SIG-M5 treated with dmso at 0.1 percent for 504 hours (cell line): ENCODE results near the gene AAK1.

Experiments
- DNase-seq: peaks from one replicate; lab custom pipeline; 2025; ENCODE audit not compliant: unreplicated experiment; lab: John Stamatoyannopoulos, UW

The AAK1 gene

GRCh38 chr2:69499242-69499641, 144.3 kb downstream of the AAK1 start:
- DNase-seq, result peak; percentile 77

GRCh38 chr2:69495861-69496260, 147.7 kb downstream of the AAK1 start:
- no peak for DNase-seq

GRCh38 chr2:69495008-69495407, 148.5 kb downstream of the AAK1 start:
- no peak for DNase-seq

GRCh38 chr2:69494126-69494525, 149.4 kb downstream of the AAK1 start:
- DNase-seq, result no peak

GRCh38 chr2:69493268-69493667, 150.3 kb downstream of the AAK1 start:
- DNase-seq, result no peak

GRCh38 chr2:69491864-69492263, 151.7 kb downstream of the AAK1 start:
- DNase-seq, result no peak

GRCh38 chr2:69490486-69490885, 153.1 kb downstream of the AAK1 start:
- DNase-seq, result no peak

- no peak for DNase-seq
These were observed 153.7 kb downstream of the AAK1 start for GRCh38 chr2:69489793-69490192.

GRCh38 chr2:69483696-69484095, 159.8 kb downstream of the AAK1 start:
- DNase-seq, result no peak

GRCh38 chr2:69483024-69483423, 160.5 kb downstream of the AAK1 start:
- no peak for DNase-seq

GRCh38 chr2:69482471-69482870, 161.1 kb downstream of the AAK1 start:
- DNase-seq, result no peak

GRCh38 chr2:69481421-69481820, 162.1 kb downstream of the AAK1 start:
- DNase-seq, result no peak

- DNase-seq, result no peak
These were observed 165.9 kb downstream of the AAK1 start for GRCh38 chr2:69477627-69478026.

GRCh38 chr2:69474688-69475087, 168.9 kb downstream of the AAK1 start:
- no peak for DNase-seq

GRCh38 chr2:69471793-69472192, 171.7 kb downstream of the AAK1 start:
- no peak for DNase-seq

GRCh38 chr2:69470911-69471310, 172.6 kb downstream of the AAK1 start:
- no peak for DNase-seq

- DNase-seq, result no peak
These were observed 173.8 kb downstream of the AAK1 start for GRCh38 chr2:69469784-69470183.

GRCh38 chr2:69469375-69469774, 174.2 kb downstream of the AAK1 start:
- no peak for DNase-seq

GRCh38 chr2:69466728-69467127, 176.8 kb downstream of the AAK1 start:
- no peak for DNase-seq

- no peak for DNase-seq
These were observed 177.8 kb downstream of the AAK1 start for GRCh38 chr2:69465513-69466456.

GRCh38 chr2:69464575-69464974, 179.0 kb downstream of the AAK1 start:
- no peak for DNase-seq

- no peak for DNase-seq
These were observed 180.8 kb downstream of the AAK1 start for GRCh38 chr2:69462780-69463179.

GRCh38 chr2:69461404-69461803, 182.1 kb downstream of the AAK1 start:
- DNase-seq, result no peak
